NCI-H82 (cell line): ENCODE data around the gene ZNF76.

Source experiments
- DNase-seq: peaks from one replicate; lab custom pipeline; 2025; lab: John Stamatoyannopoulos, UW

Gene ZNF76

GRCh38 chr6:35237476-35237875, 22.1 kb upstream of the ZNF76 start:
- DNase-seq: no peak

- no peak for DNase-seq
These were observed 20.7 kb upstream of the ZNF76 start for GRCh38 chr6:35238843-35239289.

DNA sequence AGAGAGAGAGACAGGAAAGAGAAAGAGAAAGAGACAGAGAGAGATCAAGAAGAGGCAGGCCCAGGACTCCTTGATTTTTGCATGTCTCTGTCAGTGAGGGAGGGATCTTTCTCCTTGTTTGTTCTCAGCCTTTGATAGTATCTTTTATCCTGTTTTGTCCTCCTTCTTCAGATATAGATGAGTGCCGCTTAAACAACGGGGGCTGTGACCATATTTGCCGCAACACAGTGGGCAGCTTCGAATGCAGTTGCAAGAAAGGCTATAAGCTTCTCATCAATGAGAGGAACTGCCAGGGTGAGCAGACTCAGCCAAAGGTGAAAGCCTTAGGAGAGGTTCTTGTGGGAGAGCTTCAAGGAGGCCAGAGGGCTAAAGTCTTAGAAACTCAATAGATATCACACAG, 20.0 kb upstream of the ZNF76 start:
- no peak for DNase-seq

DNA sequence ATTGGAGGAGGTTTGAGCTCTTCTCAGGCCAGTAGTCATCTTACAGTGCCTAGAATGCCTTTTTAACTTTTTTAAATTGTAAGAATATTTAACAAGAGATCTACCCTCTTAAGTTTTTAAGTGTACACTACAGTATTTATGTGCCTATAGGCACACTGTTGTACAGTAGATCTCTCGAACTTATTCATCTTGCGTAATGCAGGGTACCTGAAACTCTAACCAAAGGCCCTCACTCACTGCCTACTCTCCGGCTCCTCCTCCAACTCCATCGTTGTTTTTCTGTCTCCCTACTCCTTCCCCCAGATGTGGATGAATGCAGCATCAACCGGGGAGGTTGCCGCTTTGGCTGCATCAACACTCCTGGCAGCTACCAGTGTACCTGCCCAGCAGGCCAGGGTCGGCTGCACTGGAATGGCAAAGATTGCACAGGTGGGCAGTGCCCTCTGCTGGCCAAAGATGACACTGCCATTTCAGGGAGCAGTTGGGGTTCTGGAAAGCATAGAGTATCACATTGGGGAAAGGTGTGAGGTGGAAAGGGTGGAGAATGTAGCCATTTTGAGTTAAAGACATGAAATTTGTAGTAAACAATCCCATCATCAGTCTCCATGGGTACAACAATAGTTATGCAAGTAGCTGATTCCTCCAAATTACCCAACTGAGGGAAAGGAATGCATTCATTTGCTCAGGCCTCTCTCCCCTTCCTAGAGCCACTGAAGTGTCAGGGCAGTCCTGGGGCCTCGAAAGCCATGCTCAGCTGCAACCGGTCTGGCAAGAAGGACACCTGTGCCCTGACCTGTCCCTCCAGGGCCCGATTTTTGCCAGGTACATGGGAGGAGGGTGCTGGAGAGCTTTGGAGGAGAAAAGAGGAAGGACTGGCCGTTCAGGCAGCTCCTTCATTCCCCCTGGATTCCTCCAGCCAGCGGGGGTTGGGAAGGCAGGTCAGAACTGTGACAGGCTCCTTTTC, 18.4 kb upstream of the ZNF76 start:
- DNase-seq: peak; percentile 80

- DNase-seq: no peak
These were observed 17.0 kb upstream of the ZNF76 start for GRCh38 chr6:35242486-35242885.

DNA sequence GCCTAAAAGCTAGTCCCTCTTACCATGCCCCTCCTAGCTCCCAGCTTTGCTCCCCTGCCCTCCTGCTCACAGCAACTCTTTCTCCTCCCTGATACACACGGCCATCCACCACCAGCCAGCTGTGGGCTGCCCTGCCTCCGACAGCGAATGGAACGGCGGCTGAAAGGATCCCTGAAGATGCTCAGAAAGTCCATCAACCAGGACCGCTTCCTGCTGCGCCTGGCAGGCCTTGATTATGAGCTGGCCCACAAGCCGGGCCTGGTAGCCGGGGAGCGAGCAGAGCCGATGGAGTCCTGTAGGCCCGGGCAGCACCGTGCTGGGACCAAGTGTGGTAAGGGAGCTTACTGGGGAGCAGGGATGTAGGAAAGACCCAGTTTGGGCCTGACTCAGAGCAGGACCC, 16.6 kb upstream of the ZNF76 start:
- no peak for DNase-seq

GRCh38 chr6:35243386-35243958, 16.1 kb upstream of the ZNF76 start:
- no peak for DNase-seq

DNA sequence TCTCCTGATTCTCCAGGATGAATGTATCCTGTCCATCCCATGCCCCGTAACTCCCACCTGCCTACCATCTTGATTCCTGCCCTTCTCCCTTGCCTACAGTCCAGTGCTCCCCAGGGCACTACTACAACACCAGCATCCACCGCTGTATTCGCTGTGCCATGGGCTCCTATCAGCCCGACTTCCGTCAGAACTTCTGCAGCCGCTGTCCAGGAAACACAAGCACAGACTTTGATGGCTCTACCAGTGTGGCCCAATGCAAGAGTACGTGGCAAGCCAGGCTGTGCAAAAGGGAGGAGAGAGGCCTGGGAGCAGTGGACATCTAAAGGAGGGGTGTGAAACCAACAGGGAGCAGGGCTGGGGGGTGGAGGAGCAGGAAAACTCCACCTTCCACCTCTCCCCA, 15.0 kb upstream of the ZNF76 start:
- DNase-seq: no peak

GRCh38 chr6:35247642-35248231, 11.8 kb upstream of the ZNF76 start:
- no peak for DNase-seq

- DNase-seq: no peak
These were observed 11.2 kb upstream of the ZNF76 start for GRCh38 chr6:35248300-35248699.

DNA sequence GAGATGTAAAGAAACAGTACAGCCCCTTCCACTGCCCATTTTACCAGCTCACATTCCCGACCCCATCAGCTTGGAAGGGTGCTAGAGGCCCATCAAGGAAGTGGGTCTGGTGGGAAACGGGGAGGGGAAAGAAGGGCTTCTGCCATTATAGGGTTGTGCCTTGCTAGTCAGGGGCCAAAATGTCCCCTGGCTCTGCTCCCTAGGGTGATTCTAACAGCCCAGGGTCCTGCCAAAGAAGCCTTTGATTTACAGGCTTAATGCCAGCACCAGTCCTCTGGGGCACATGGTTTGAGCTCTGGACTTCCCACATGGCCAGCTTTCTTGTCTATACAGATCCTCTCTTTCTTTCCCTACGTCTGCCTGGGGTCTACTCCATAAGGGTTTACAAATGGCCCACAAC, 10.6 kb upstream of the ZNF76 start:
- DNase-seq: no peak

DNA sequence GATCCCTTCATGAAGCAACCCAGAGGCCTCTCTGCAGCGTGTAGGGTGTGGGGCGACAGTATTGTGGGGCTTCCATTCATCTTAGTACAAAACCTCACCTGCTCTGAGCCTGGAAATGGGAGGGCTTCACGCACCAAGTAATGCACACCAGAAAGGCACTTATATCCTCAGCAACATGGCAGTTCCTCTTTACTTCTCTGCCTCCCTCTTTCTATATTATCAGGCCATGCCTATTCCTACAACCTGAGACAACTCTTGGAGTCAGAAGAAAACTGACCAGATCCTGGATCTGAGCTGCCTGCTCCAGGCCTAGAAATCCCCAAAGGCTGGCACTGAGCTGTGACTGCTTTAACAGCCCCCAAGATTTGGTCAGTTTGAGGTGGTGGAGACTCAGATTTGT, 7.6 kb upstream of the ZNF76 start:
- no peak for DNase-seq

GRCh38 chr6:35253249-35253648, 6.3 kb upstream of the ZNF76 start:
- DNase-seq: no peak

- DNase-seq: no peak
These were observed 1.2 kb upstream of the ZNF76 start for GRCh38 chr6:35258336-35258735.

DNA sequence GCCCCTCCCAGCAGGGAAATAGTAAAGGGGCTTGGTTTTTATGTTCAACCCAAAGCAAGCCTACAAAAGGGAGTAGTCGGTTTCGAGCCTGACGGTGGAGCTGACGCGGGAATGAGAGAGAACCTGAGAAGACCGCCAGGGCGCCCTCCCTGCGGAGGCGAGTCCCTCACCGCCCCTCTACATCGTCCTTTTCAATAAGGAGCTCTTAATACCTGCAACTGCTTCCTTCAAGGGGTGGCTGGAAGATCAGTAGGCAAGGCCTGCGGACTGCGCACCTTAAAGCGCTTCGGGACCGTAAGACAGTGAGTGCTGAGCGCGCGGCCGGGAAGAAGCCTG, 709 bp upstream of the ZNF76 start:
- peak; percentile 85 for DNase-seq

GRCh38 chr6:35259948-35260590, 534 bp downstream of the ZNF76 start:
- DNase-seq: peak; percentile 79

- peak; percentile 60 for DNase-seq
These were observed 1.3 kb downstream of the ZNF76 start for GRCh38 chr6:35260591-35261570.

GRCh38 chr6:35262596-35262995, 3.1 kb downstream of the ZNF76 start:
- no peak for DNase-seq

DNA sequence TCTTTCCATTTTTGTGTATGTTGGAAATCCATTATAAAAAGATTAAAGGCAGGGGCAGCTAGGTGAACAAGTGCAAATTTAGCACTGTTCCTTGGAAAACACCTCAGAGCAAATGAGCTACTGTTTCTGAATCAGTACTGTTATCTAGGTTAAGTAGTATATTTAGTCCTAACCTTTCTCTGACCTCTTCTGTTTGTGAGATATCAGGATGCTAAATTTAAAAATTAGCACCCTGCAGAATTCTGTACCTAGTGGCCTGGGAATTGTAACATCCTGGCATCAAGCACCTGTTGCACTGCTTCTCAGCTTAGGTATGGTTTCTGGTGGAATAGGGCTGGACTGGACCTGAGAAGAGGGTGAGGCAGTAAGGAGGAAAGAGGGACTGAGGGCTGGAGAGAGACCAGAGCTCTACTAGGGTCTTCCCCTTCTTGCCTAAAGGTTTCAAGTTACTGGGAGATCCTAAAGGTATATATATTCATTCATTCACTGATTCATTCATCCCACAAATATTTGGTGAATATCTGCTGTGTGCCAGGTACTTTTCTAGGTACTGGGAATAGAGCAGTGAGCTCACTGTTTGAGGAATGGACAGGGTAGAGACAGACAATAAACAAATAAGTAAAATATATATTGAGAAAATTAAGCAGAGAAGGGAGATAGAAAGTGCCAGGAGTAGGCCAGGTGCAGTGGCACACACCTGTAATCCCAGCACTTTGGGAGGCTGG, 5.2 kb downstream of the ZNF76 start:
- no peak for DNase-seq

GRCh38 chr6:35265523-35265922, 6.0 kb downstream of the ZNF76 start:
- DNase-seq: peak; percentile 23

DNA sequence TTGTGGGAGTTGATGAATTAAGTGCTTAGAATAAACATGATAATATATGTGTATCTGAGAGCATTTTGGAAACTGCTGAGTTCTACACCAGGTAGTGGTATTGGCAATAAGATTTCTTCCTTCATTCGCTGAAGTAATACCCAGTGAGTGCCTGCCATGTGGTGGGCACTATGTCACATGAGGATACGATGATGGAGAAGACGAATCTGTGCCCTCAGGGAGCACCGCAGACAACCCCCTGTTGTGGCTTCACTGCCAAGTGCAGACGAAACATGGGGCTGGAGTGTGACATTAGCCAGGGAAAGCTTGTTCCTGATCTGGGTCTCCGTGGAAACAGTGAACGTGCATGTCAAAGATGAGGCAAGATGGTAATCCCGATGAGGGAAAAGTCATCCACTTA, 7.9 kb downstream of the ZNF76 start:
- DNase-seq: peak; percentile 16
